Measurements from ENCODE around the gene NFS1.

The NFS1 gene

DNA sequence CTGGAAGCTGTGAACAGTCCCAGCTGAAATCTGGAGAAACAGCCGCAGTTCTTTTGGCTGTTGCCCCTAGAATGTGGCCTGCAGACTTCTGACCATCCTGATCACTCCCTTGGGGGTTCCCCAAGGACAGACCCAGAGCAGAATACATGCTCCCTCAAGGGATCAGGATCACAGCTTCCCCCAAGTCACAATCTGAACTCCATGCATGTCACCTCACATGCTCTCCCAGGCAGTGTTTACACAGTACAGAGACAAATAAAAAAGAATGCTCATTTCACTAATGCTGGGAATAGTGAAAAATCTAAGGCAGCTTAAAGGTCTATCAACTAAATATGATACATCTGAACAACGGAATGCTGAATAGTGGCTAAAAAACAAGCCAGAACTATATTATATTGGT is 63.1 kb downstream of the NFS1 start:
- DNase-seq: no peak

DNA sequence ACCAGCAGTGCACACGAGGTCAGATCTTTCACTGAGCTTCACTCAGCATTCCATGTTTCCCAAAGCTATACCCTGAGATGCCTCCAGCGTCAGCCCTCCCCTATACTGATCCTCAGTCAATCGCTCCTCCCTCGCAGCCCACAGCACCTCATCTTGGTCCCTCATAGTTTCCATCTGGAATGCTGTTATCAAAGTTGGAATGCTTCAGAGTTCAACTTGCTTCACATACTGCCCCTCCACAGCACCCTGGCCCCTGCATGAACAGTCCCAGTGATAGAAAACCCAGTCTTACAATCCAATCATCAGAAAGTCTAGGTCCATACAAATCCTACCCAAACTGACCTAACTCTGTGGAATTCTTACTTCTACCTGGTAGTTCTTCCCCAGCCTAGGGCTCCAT is 63.5 kb downstream of the NFS1 start:
- no peak for DNase-seq

DNA sequence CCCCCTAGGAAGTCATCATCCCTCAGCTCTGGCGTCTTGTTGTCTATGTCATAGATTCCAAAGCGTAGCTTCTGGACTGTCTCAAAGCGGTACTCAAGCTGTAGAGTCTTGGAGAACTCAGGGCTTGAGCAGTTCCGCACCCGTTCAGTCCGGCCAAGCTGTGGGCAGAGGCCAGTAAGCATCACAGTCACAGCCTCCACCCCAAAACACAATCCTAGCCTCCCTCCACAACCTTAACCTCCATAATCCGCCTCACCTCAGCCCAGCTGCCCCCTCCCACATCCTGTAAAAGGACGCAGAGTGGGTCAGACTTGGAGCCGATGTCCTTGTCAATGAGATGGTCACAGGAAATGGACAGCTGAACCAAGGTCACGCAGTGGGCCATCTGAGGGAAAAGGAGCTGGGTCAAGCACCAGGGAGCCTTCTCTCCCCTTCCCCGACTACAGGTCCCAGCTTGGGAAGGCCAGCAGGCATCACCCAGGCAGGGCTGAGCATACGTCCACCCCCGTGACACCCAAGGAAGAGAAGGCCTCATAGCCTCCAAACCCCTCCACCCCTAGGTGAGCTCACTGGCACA is 66.5 kb downstream of the NFS1 start:
- DNase-seq: no peak

DNA sequence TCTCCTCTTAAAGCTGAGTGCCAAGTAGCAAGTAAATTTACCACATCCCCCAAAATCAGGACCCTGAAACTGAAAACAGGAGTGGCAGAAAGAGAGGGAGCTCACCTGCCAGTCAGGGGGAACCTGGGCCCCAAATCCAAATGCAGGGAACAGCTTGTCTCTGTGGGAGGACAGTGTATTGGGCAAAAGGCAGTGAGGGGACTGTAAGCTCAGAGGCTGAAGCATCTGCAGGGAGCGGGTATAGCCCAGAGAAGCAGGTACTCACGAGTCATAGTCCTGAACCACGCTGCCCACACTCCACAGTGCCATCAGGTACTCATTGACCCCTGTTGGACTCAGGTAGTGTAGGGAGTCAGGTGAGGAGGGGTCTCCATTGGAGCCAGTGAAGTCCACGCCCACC is 68.5 kb downstream of the NFS1 start:
- DNase-seq: no peak

DNA sequence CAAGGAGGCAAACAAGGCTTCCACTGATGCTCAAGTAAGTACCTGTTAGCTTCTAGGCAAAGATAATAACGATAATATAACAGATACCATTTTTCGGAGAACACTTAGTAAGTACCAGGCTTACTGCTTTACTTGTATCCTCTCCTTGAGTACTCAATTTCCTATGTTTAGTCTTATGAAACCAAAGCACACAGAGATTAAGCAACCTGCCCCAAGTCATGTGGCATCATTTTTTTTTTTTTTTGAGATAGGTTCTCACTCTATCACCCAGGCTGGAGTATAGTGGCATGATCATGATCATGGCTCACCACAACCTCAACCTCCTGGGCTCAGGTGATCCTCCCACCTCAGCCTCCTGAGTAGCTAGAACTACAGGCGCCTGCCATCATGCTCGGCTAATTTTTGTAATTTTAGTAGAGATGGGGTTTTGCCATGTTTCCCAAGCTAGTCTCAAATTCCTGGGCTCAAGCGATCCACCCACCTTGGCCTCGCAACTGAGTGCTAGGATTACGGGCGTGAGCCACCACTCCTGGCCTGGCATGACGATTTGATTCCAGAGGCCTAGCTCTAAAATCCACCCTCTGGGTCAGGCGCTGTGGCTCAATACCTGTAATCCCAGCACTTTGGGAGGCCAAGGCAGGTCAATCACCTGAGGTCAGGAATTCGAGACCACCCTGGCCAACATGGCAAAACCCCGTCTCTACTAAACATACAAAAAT is 69.6 kb downstream of the NFS1 start:
- no peak for DNase-seq

DNA sequence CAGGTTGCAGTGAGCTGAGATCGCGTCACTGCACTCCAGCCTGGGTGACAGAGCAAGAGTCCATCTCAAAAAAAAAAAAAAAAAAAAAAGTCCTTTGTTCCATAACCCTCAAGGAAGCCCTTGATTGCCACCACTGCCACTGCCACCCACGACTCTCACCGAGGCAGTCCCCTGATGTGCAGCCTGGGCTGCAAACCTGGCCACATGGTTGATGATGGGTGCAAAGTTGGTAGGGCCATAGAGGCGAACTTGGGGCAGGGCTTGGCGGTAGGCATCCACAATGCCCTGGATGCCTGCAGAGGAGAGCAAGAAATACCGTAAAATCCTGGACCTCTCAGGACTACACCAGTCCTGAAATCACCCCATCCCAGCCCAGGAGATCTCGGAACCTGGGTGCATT is 72.0 kb downstream of the NFS1 start:
- DNase-seq: no peak

DNA sequence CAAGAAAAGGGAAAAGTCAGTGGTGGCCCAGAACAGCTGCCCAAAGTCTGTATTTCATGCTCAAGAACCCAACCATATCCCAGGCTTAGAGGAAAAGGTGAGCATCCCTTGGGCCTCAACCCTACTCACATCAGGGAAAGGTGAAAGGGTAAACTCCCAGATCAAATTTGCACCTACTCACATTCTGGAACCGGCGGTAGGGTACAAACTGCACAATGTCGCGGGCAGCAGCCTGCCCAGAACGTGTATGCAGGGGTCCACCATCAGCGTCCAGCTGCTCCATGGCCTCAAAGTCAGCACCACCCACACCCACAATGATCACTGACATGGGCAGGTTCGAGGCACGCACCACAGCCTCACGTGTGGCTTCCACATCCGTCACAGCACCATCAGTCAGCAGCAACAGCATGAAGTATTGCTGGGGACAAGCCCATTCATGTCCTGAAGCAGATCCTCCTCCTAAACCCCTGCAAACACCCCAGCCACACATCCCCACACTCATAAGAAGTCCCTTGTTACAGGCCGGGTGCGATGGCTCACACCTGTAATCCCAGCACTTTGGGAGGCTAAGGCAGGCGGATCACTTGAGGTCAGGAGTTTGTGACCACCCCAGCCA is 72.7 kb downstream of the NFS1 start:
- DNase-seq: no peak

DNA sequence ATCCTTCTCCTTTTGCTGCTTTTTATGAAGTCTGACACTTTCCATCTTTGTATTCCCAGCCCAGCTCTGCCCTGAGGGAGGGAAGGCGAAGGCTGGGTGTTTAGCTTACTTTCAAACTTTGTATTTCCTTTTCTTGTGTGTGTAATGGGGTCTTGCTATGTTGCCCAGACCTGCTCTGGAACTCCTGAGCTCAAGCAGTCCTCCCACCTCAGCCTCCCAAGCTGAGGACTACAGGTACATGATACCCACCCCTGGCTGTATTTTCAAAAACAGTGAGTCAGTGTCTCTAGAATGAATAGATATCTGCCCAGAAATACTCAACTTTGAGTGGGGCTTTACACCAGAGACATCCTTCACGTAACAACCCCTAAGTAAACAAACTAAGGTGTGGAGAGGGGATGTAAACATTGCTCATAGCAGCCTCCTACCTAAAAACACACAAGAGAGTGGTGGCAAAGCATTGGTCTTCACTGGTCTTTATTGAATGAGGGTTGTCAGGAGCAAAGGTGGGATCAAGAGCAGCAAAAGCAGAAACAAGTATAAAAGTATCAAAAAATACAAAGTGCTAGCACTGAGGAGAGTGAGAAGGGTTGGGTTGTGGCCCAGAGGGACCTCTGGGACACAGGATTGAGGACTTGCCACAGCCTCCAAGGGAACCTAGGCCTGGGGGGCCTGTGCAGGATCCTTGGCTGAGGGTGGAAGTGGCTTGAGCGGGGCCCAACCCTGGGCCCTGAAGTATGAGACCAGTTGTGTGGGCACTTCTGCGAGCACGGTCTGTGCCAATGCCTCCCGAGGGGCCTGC is 73.4 kb downstream of the NFS1 start:
- no peak for DNase-seq

DNA sequence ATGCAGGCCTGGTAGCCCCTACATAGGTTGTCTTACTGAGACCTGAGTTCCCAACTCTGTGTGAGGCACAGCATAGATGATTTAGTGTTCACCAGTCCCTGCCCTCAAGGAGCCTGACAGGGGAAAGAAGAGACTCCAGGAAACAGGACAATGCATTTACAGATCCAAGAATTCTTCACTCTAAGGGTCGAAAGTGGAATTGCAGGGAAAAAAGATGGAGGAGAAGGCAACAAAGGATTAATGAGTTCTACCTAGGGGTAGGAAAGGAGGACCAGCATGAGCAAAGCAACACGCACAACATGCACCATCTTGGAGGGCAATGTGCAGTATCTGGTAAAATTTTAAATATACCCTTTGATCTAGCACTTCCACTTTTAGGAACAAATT is 77.6 kb downstream of the NFS1 start:
- no peak for DNase-seq

DNA sequence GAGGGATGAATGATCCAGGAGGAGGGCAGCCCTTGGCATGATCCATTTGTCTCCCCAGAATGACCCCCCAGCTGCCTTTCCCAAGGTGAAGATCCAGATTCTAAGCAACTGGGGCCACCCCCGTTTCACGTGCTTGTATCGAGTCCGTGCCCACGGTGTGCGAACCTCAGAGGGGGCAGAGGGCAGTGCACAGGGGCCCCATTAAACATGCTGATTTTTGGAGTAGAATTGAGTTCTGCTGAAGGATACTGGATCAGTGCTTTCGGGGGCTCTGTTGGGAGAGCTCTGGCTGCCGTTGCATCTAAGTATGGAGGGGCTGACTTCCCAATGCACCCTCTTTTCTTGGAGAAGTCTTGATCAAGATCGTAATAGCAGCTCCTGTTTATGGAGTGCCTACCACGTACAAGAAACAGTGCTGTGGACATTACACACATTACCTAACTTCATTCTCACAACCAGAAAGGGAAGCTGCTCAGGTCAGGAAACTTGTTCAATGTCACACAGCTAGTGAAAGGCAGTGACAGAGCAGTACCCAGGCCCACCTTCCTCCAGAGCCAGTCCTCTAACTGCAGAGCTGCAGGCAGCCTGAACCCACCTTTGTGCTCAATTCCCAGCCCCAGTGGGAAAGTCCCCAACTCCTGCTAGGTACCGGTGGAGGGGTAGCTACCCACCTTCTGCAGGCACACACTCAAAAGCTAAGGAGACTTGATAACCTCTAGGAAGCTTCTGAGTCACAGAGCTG is 78.2 kb downstream of the NFS1 start:
- DNase-seq: no peak

DNA sequence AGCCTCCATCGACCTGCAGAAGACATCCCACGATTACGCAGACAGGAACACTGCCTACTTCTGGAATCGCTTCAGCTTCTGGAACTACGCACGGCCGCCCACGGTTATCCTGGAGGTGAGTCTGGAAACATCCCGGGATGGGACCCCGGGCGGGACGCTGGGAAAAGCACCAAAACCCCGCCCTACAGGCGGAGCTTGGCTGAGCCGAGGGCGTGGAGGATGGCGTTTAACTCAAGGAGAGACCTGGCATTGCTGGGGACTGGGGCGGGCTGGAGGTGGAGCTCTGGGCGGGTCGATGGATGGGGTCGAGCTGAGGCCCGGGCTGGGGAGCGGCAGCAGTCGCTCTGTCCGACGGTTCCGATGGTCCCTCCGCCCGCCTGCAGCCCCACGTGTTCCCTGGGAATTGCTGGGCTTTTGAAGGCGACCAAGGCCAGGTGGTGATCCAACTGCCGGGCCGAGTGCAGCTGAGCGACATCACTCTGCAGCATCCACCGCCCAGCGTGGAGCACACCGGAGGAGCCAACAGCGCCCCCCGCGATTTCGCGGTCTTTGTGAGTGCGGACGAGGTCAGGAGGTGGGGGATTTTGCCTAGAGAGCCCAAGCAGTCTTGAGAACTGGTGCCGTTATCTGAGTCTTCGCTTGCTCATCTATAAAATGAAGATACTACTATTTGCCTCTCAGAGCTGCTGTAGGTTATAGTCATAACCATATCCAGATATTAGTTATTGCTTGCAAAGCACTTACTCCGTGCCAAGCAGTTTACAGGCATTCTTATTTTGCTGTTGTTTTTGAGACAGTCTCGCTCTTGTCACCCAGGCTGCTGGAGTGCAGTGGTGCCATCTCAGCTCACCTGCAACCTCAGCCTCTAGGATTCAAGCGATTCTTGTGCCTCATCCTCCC is 79.7 kb downstream of the NFS1 start:
- peak; percentile 80 for DNase-seq

DNA sequence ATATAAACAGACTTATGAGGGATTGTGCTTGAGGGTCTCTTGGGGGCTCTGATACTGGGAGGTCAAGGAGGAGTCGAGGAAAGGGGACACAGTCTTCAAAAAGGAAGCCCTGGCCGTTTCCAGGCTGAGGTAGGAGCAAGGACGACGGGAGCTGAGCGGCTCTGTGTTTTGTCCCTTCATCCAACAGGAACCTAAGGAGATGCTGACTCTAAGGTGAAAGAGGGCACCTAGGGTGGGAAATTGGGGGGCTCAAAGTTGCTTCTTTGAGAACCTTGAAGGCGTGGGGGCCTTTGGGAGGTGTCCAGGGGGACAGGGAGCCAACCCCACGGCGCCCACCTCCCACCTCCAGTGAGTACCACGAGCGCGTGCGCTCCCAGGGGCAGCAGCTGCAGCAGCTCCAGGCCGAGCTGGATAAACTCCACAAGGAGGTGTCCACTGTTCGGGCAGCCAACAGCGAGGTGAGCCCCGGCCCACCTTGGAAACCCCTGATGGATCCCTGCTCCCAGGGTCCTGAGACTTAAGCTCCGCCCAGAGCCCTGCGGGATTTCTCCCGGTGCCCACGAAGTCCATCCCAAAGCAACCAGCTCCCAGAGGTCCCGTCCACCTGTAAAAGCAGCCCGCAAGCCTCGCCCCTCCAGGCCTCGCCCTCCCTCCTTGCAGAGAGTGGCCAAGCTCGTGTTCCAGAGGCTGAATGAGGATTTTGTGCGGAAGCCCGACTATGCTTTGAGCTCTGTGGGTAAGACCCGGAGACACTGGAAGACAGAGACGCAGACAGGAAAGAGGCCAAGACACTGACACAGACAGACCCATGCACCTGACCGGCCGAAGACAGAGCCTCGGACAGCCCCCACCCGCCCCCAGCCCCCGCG is 80.7 kb downstream of the NFS1 start:
- peak; percentile 15 for DNase-seq
